GM21528 (cell line): ENCODE results near the gene LPP.

Source experiments
- ATAC-seq: cut with Tn5 transposase; IDR thresholded peaks from one replicate; pipeline ENCODE4 v1.9.1; 2021; ENCODE audit warnings: mild to moderate bottlenecking, moderate library complexity; ENCODE audit not compliant: unreplicated experiment, low FRiP score

LPP gene

GRCh38 chr3:188905547-188905946, 751.6 kb downstream of the LPP start:
- ATAC-seq: no peak

GRCh38 chr3:188906236-188906635, 752.3 kb downstream of the LPP start:
- no peak for ATAC-seq

- ATAC-seq: no peak
Measured at GRCh38 chr3:188908002-188908850, 754.3 kb downstream of the LPP start.

- ATAC-seq: no peak
Measured at GRCh38 chr3:188911026-188911850, 757.3 kb downstream of the LPP start.

GRCh38 chr3:188913084-188913483, 759.1 kb downstream of the LPP start:
- ATAC-seq: no peak

GRCh38 chr3:188914552-188914951, 760.6 kb downstream of the LPP start:
- no peak for ATAC-seq

- ATAC-seq: no peak
Measured at GRCh38 chr3:188915127-188915526, 761.2 kb downstream of the LPP start.

GRCh38 chr3:188916934-188917401, 763.0 kb downstream of the LPP start:
- ATAC-seq: no peak

- no peak for ATAC-seq
Measured at GRCh38 chr3:188918093-188918492, 764.1 kb downstream of the LPP start.

GRCh38 chr3:188923671-188924070, 769.7 kb downstream of the LPP start:
- no peak for ATAC-seq

- no peak for ATAC-seq
Measured at GRCh38 chr3:188925376-188925775, 771.4 kb downstream of the LPP start.

GRCh38 chr3:188926111-188926510, 772.2 kb downstream of the LPP start:
- ATAC-seq: no peak

GRCh38 chr3:188926741-188927511, 773.0 kb downstream of the LPP start:
- no peak for ATAC-seq

- no peak for ATAC-seq
Measured at GRCh38 chr3:188927971-188928370, 774.0 kb downstream of the LPP start.

- no peak for ATAC-seq
Measured at GRCh38 chr3:188929137-188929536, 775.2 kb downstream of the LPP start.

- no peak for ATAC-seq
Measured at GRCh38 chr3:188931036-188931435, 777.1 kb downstream of the LPP start.

- ATAC-seq: no peak
Measured at GRCh38 chr3:188931531-188931930, 777.6 kb downstream of the LPP start.

GRCh38 chr3:188934989-188935388, 781.0 kb downstream of the LPP start:
- no peak for ATAC-seq

GRCh38 chr3:188936597-188937107, 782.7 kb downstream of the LPP start:
- ATAC-seq: no peak

GRCh38 chr3:188937389-188937788, 783.4 kb downstream of the LPP start:
- no peak for ATAC-seq

- no peak for ATAC-seq
Measured at GRCh38 chr3:188938999-188939398, 785.0 kb downstream of the LPP start.
